Peyer's patch (tissue), 4 donors: ENCODE data around the gene DOCK10. TPM values are rescaled to one million over a fixed set of nuclear protein-coding genes. Genes with fewer than 3 reads are reported as not detected.
A peak's percentile ranks its signal among the peaks of the same experiment; 100 is the strongest.

Source experiments
- DNase-seq, 3 donors: peaks; one replicate each; pipeline ENCODE4 v3.0.0-alpha.2; 2017 to 2019
- H3K27ac ChIP-seq, 4 donors: fragments of 200-600 bp; sonication (generic); one replicate each; pipeline ENCODE4 v1.5.1; 2016 to 2019
- H3K27me3 ChIP-seq, 2 donors: fragments of 200-600 bp; sonication (generic); one replicate each; pipeline ENCODE4 v1.5.1; 2019
- H3K36me3 ChIP-seq, 3 donors: fragments of 200-600 bp; sonication (generic); one replicate each; pipeline ENCODE4 v1.5.1; 2016 to 2019
- H3K4me1 ChIP-seq, 4 donors: fragments of 200-600 bp; sonication (generic); one replicate each; pipeline ENCODE4 v1.5.1; 2016 to 2019
- H3K4me3 ChIP-seq, 4 donors: fragments of 200-600 bp; sonication (generic); 1 replicate in 3 of 4; 2 replicates in 1 of 4; pipeline ENCODE4 v1.5.1; 2016 to 2019; ENCODE audit warnings: mild to moderate bottlenecking in 1 of 4
- H3K9me3 ChIP-seq, 4 donors: fragments of 200-600 bp; sonication (generic); one replicate each; pipeline ENCODE4 v1.5.1; 2016 to 2019; ENCODE audit warnings: mild to moderate bottlenecking in 1 of 4
- CTCF ChIP-seq, 6 experiments: fragments of 450-650 bp in 4 of 6; fragments of 200-600 bp in 2 of 6; sonication (generic) in 1 of 6; IDR thresholded peaks; one replicate each; pipeline ENCODE4 v1.5.1; 2017 to 2019; ENCODE audit warnings: antibody characterized with exemption in 6 of 6, mild to moderate bottlenecking in 3 of 6, moderate library complexity in 1 of 6
- POLR2A ChIP-seq, 2 donors: fragments of 450-650 bp; IDR thresholded peaks; one replicate each; pipeline ENCODE4 v1.5.1; 2017; ENCODE audit warnings: antibody characterized with exemption in 2 of 2, mild to moderate bottlenecking in 2 of 2, moderate library complexity in 2 of 2
- total RNA-seq, 4 donors: library from RNA; depleted of rRNA; stranded (reverse); fragments of >200 nt; gene quantifications; one replicate each; pipeline ENCODE4 v1.1.0, GENCODE V29; 2016

Gene DOCK10
- total RNA-seq, 4 donors from 2014 or later = 14.6 to 97.4 (median 23.5) TPM

GRCh38 chr2:224969095-224969494 is 73.2 kb downstream of the DOCK10 start:
- no peak for TF ChIP-seq POLR2A (IDR thresholded peaks at IDR 0.05)
- no peak for TF ChIP-seq CTCF (IDR thresholded peaks at IDR 0.05)
- Histone ChIP-seq H3K9me3 (no peaks in the 10 kb centered on the region), H3K36me3 (no peaks in the 10 kb centered on the region), H3K27ac (peak overlapping the region in 1 of 4 donors; percentile 68), H3K27me3 (no peaks in the 10 kb centered on the region), H3K4me1 (peaks cover 0 to 25% (median 7%) of the 10 kb centered on the region in 4 donors), H3K4me3 (no peak overlapping the region)
- DNase-seq = no peak

- TF ChIP-seq CTCF (IDR thresholded peaks at IDR 0.05) (no peak), POLR2A (IDR thresholded peaks at IDR 0.05) (no peak)
- H3K4me1 ChIP-seq = peaks cover 0 to 16% (median 7%) of the 10 kb centered on the region in 4 donors
- H3K36me3 ChIP-seq = no peaks in the 10 kb centered on the region
- H3K9me3 ChIP-seq = no peaks in the 10 kb centered on the region
- no peak for DNase-seq
- H3K27ac ChIP-seq = no peak overlapping the region
- H3K4me3 ChIP-seq = no peak overlapping the region
- H3K27me3 ChIP-seq = no peaks in the 10 kb centered on the region
Observed at GRCh38 chr2:224968051-224968450, 74.2 kb downstream of the DOCK10 start.

- Histone ChIP-seq H3K27ac (peak overlapping the region in 1 of 4 donors; percentile 11), H3K9me3 (no peaks in the 10 kb centered on the region), H3K36me3 (no peaks in the 10 kb centered on the region), H3K4me1 (peaks cover 0 to 14% (median 6%) of the 10 kb centered on the region in 4 donors), H3K27me3 (no peaks in the 10 kb centered on the region), H3K4me3 (peak overlapping the region in 1 of 4 donors; percentile 15)
- DNase-seq = no peak
- TF ChIP-seq POLR2A (IDR thresholded peaks at IDR 0.05) (no peak), CTCF (IDR thresholded peaks at IDR 0.05) (no peak)
Observed at GRCh38 chr2:224966613-224967012, 75.7 kb downstream of the DOCK10 start.

GRCh38 chr2:224959556-224959955 is 82.7 kb downstream of the DOCK10 start:
- Histone ChIP-seq H3K4me1 (peaks cover 0 to 17% (median 4%) of the 10 kb centered on the region in 4 donors), H3K36me3 (no peaks in the 10 kb centered on the region), H3K4me3 (no peak overlapping the region), H3K27me3 (no peaks in the 10 kb centered on the region), H3K9me3 (no peaks in the 10 kb centered on the region), H3K27ac (peak overlapping the region in 1 of 4 donors; percentile 78)
- TF ChIP-seq CTCF (IDR thresholded peaks at IDR 0.05) (no peak), POLR2A (IDR thresholded peaks at IDR 0.05) (no peak)
- no peak for DNase-seq

GRCh38 chr2:224958873-224959272 is 83.4 kb downstream of the DOCK10 start:
- no peak for DNase-seq
- Histone ChIP-seq H3K27me3 (no peaks in the 10 kb centered on the region), H3K4me3 (no peak overlapping the region), H3K4me1 (peaks cover 0 to 17% (median 4%) of the 10 kb centered on the region in 4 donors), H3K9me3 (no peaks in the 10 kb centered on the region), H3K27ac (peak overlapping the region in 1 of 4 donors; percentile 78), H3K36me3 (no peaks in the 10 kb centered on the region)
- no peak for TF ChIP-seq POLR2A (IDR thresholded peaks at IDR 0.05)

- TF ChIP-seq POLR2A (IDR thresholded peaks at IDR 0.05) (no peak), CTCF (IDR thresholded peaks at IDR 0.05) (no peak)
- Histone ChIP-seq H3K4me3 (no peak overlapping the region), H3K9me3 (no peaks in the 10 kb centered on the region), H3K36me3 (no peaks in the 10 kb centered on the region), H3K27me3 (no peaks in the 10 kb centered on the region), H3K27ac (peak overlapping the region in 2 of 4 donors; percentile 66 to 78), H3K4me1 (peaks cover 0 to 17% (median 4%) of the 10 kb centered on the region in 4 donors)
- DNase-seq = no peak
Observed at GRCh38 chr2:224958462-224958857, 83.8 kb downstream of the DOCK10 start.
